Keratinocyte (primary cell): Measurements from ENCODE around the gene CLEC7A.

Experiments used
- CTCF ChIP-seq, 3 experiments: IDR thresholded peaks in 1 of 3; conservative IDR thresholded peaks in 1 of 3; optimal IDR thresholded peaks in 1 of 3; 2 replicates in 2 of 3; 3 replicates in 1 of 3; pipeline versions ENCODE3 to v1.5.1; 2011; ENCODE audit warnings: low read length in 3 of 3, mild to moderate bottlenecking in 3 of 3, moderate library complexity in 2 of 3, control low read depth in 1 of 3, inconsistent platforms in 1 of 3; ENCODE audit not compliant: insufficient read depth in 2 of 3; ENCODE audit errors: extremely low read depth in 1 of 3
- EZH2 ChIP-seq: IDR thresholded peaks from one replicate; pipeline ENCODE4 v1.6.1; 2012; ENCODE audit warnings: inconsistent platforms, mild to moderate bottlenecking, low read length, moderate library complexity

DNA sequence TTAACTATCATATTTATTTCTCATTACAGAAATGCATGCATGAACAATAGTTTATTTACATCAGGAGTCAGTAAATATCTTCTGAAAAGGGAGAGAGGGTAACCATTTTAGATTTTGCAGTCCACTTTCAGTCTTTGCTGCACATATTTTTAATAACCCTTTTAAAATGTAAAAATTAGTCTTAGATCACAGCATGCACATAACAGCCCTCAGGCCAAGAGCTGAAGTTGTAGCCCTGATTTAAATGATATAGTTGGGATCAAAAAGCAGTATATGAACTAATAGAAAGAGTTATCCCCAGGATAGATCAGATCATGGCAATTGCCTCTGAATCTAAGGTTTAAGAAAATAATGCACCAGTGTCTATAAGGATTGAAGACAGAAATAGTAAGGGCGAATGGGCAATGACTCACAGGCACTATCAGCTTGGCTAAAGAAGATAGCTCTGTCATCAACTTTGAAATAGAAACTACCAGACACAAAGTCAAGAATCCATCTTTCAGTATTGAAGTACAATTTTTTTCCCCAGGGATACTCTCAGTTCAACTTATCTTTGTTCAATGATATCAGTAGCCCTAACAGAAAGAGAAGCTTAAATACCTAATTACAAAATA lies 13.1 kb upstream of the CLEC7A start:
- no peak for TF ChIP-seq CTCF (optimal IDR thresholded peaks at IDR 0.05 in 1 of 3, IDR thresholded peaks at IDR 0.05 in 1 of 3, conservative IDR thresholded peaks at IDR 0.05 in 1 of 3; ENCODE audit: extremely low read depth in 1 of 3, insufficient read depth in 2 of 3, low read length in 3 of 3)
- no peak for TF ChIP-seq EZH2
